ENCODE data around the gene SEC31B.

- no peak for TF ChIP-seq EZH2 (IDR thresholded peaks at IDR 0.05; ENCODE audit: borderline replicate concordance)
- no peak for TF ChIP-seq CTCF (IDR thresholded peaks at IDR 0.05; ENCODE audit: poor library complexity)
Observed at GRCh38 chr10:100446130-100446761, 73.4 kb downstream of the SEC31B start.
